Stimulated activated CD4-positive, alpha-beta T cell treated with anti-CD3 and anti-CD28 coated beads, Interleukin-4, amount 100 ng/mL, for 24 hours (primary cell): Measurements from ENCODE around the gene NCCRP1.

Source experiments
- DNase-seq: peaks from one replicate; pipeline ENCODE4 v3.0.0-alpha.2; 2020

The NCCRP1 gene

GRCh38 chr19:39196860-39197562 lies at the start of gene NCCRP1:
NCCRP1 (plus strand) TSS chr19:39196964; CDS start chr19:39196983, 19 bp downstream.
- DNase-seq: no peak

GRCh38 chr19:39147480-39147879 lies 49.3 kb upstream of the NCCRP1 start:
- DNase-seq: no peak

GRCh38 chr19:39148939-39149529 lies 47.7 kb upstream of the NCCRP1 start:
- no peak for DNase-seq

GRCh38 chr19:39150235-39150634 lies 46.5 kb upstream of the NCCRP1 start:
- no peak for DNase-seq

- no peak for DNase-seq
These were observed 45.8 kb upstream of the NCCRP1 start for GRCh38 chr19:39150807-39151600.

GRCh38 chr19:39152066-39152465 lies 44.7 kb upstream of the NCCRP1 start:
- no peak for DNase-seq

GRCh38 chr19:39154100-39154628 lies 42.6 kb upstream of the NCCRP1 start:
- no peak for DNase-seq

GRCh38 chr19:39154629-39155100 lies 42.1 kb upstream of the NCCRP1 start:
- DNase-seq: no peak

- no peak for DNase-seq
These were observed 41.6 kb upstream of the NCCRP1 start for GRCh38 chr19:39155114-39155700.

GRCh38 chr19:39155741-39156140 lies 41.0 kb upstream of the NCCRP1 start:
- no peak for DNase-seq

GRCh38 chr19:39156326-39157230 lies 40.2 kb upstream of the NCCRP1 start:
- no peak for DNase-seq

GRCh38 chr19:39157275-39157996 lies 39.3 kb upstream of the NCCRP1 start:
- no peak for DNase-seq

- no peak for DNase-seq
These were observed 38.8 kb upstream of the NCCRP1 start for GRCh38 chr19:39157997-39158389.

- no peak for DNase-seq
These were observed 38.0 kb upstream of the NCCRP1 start for GRCh38 chr19:39158646-39159260.

GRCh38 chr19:39160523-39160861 lies 36.3 kb upstream of the NCCRP1 start:
- DNase-seq: no peak

- DNase-seq: no peak
These were observed 35.7 kb upstream of the NCCRP1 start for GRCh38 chr19:39160889-39161672.

- DNase-seq: no peak
These were observed 34.2 kb upstream of the NCCRP1 start for GRCh38 chr19:39162441-39163043.

GRCh38 chr19:39163621-39164020 lies 33.1 kb upstream of the NCCRP1 start:
- DNase-seq: no peak

GRCh38 chr19:39164289-39164688 lies 32.5 kb upstream of the NCCRP1 start:
- DNase-seq: no peak

GRCh38 chr19:39165857-39166256 lies 30.9 kb upstream of the NCCRP1 start:
- no peak for DNase-seq
